ENCODE data around the gene PSMB7.

The PSMB7 gene

DNA sequence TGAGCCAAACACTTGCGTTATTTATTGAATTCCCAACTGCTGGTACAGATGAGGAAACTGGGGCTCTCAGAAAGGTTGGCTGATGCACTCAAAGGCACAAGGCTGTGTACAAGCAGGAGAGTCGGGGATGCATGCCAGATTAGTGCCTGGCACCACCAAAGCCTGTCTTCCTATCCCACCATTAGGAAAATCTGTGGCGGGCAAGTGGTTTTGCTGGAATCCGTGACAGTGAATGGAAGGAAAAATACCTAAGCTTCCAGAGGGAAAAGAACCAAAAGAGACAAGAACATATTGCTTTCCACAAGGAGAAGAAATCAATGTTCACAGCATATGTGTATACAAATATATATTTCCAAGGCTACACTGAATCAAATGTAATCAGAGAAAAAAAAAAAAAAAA, 51.1 kb downstream of the PSMB7 start:
- H3K27ac ChIP-seq = no peak overlapping the region
- H3K4me3 ChIP-seq = no peak overlapping the region

GRCh38 chr9:124363326-124364096, 51.7 kb downstream of the PSMB7 start:
- no peak overlapping the region for H3K27ac ChIP-seq

GRCh38 chr9:124361128-124361527, 54.1 kb downstream of the PSMB7 start:
- no peak overlapping the region for H3K4me3 ChIP-seq
- H3K27ac ChIP-seq = no peak overlapping the region

More at GRCh38 chr9:124363326-124364096, 51.7 kb downstream of the PSMB7 start:
- H3K4me3 ChIP-seq = no peak overlapping the region

GRCh38 chr9:124359855-124360678, 55.2 kb downstream of the PSMB7 start:
- H3K4me3 ChIP-seq = no peak overlapping the region
- no peak overlapping the region for H3K27ac ChIP-seq

DNA sequence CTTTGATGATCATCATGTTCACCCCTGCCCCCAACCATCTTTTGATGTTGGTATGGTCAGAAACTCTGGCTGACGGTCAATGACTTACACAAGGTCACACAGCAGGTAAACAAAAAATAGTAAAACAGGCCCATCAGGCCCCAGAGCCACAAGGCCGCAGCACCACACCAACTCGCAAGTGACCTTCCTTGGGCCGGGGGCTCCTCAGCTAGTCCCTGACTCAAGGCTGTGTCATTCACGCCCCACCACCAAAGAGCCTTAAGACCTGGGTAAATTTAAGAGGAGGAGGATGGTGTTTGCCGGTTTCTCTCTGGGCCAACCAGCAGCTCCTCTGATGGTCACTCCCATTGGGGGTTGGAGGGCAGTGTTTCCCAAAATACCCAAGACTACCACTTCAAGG, 55.8 kb downstream of the PSMB7 start:
- no peak overlapping the region for H3K4me3 ChIP-seq
- H3K27ac ChIP-seq = no peak overlapping the region

- Histone ChIP-seq H3K4me3 (no peak overlapping the region), H3K27ac (no peak overlapping the region)
Measured at GRCh38 chr9:124358631-124359030, 56.6 kb downstream of the PSMB7 start.

- no peak overlapping the region for H3K27ac ChIP-seq
- no peak overlapping the region for H3K4me3 ChIP-seq
Measured at GRCh38 chr9:124357721-124358361, 57.4 kb downstream of the PSMB7 start.

GRCh38 chr9:124356745-124357390, 58.4 kb downstream of the PSMB7 start:
- Histone ChIP-seq H3K4me3 (no peak overlapping the region), H3K27ac (no peak overlapping the region)

DNA sequence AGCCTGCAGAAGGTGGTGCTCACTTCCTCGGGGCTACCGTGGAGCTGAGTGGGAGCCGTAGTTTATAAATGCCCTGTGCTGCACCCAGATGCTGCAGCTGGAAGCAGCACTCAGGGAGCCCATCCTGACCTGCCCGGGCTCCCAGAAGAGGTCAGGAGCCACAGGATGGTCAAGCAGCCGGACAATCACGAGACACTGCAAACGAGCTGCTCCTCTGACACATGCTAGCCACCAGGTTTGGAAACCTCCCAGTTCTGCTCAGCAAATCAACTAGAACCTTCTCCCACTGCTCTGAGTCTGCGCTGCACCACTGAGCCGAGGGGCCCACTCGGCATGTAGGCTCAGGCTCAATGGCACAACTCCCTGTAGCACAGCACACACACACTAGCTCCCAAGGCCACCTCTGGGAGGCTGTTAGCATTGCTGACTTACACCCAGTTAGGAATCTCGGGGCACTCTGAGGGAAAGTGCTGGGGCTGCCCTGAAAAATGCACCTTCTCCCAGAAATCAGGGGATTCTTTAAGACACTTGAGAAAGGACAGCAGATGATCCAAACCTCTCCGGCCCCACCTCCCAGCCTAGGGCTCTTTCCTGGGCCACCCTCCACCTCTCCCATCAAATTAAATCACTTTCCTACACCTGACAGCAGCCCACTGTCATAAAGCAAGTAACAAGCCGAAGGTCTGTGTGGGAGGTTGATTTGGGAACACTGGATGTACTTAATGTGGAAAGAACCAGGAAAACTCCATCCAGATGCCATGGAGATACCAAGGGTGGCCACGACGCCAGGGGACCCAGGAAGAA, 59.1 kb downstream of the PSMB7 start:
- no peak overlapping the region for H3K4me3 ChIP-seq
- no peak overlapping the region for H3K27ac ChIP-seq

GRCh38 chr9:124355039-124355940, 60.0 kb downstream of the PSMB7 start:
- Histone ChIP-seq H3K4me3 (no peak overlapping the region), H3K27ac (no peak overlapping the region)

GRCh38 chr9:124354346-124355038, 60.8 kb downstream of the PSMB7 start:
- Histone ChIP-seq H3K27ac (peak overlapping the region in 2 of 21 experiments; percentile 12 to 18), H3K4me3 (no peak overlapping the region)

GRCh38 chr9:124353811-124354274, 61.4 kb downstream of the PSMB7 start:
- H3K4me3 ChIP-seq = no peak overlapping the region
- H3K27ac ChIP-seq = peak overlapping the region in 3 of 21 experiments; percentile 12 to 18 (median 18)

DNA sequence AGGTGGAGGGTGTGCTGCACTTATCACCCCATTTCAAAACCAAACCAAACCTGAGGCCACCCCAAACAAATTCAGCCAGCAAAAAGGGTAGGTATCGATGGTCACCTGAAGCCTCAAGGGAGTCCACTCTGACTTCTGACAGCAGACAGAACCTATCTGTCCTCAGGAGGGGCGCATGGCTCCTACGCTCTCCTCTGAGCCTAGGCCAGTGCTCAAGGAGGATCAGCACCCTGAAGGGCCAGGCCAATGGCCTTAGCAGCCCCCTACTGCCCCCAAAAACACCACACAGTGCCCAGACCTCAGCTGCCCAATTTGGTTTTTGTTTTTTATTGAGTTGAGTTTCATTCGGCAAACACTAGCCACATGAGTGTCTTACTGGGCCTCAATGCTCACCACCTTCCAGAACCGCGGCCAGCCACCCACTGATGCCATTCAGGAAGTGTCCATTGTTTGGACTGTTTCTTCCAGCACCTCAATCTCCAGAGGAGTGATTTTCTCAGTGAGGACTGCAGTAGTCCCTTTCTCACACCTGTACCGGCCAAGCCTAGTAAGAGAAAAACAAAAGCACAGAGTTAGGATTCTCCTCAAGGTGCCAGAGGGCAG, 62.0 kb downstream of the PSMB7 start:
- H3K27ac ChIP-seq = peak overlapping the region in 1 of 21 experiments; percentile 18

DNA sequence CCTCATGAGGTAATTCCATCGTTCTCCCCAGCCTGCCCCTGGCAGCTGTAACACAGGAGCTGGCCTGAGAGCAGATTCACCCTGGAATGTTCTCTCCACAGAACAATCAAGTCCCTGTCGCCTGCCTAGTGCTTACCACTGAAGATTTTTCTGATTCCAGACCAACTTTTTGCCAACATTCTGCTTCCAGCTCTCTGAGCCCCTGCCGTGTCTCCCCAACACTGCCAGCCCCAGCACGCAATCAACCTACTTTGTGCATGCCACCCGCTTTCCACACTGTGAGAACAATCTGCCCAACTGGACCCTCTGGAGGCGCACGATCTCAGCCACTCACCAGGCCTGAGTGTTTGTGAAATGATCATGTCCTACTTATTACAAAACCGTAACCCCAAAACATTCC, 62.6 kb downstream of the PSMB7 start:
- H3K27ac ChIP-seq = no peak overlapping the region

More for the DNA sequence above, 62.0 kb downstream of the PSMB7 start:
- H3K4me3 ChIP-seq = no peak overlapping the region

GRCh38 chr9:124351672-124352468, 63.4 kb downstream of the PSMB7 start:
- Histone ChIP-seq H3K4me3 (no peak overlapping the region), H3K27ac (no peak overlapping the region)

More for the DNA sequence above, 62.6 kb downstream of the PSMB7 start:
- H3K4me3 ChIP-seq = no peak overlapping the region

Measured in skin epidermis (tissue), 12 donors.